Skeletal muscle tissue (tissue), 4 donors: ENCODE data around the gene SDHC. TPM values are rescaled to one million over a fixed set of nuclear protein-coding genes. Genes with fewer than 3 reads are reported as not detected.

ENCODE experiments used
- H3K27ac ChIP-seq: one replicate; pipeline ENCODE4 v1.7.0; 2013; ENCODE audit warnings: mild to moderate bottlenecking, low read depth, low read length, inconsistent platforms
- H3K27me3 ChIP-seq, 3 donors: one replicate each; pipeline ENCODE4 v1.7.0; 2013; ENCODE audit warnings: low read length in 3 of 3; ENCODE audit not compliant: control insufficient read depth in 3 of 3, insufficient read depth in 3 of 3
- H3K36me3 ChIP-seq, 3 donors: one replicate each; pipeline ENCODE4 v1.7.0; 2013; ENCODE audit warnings: low read length in 3 of 3; ENCODE audit not compliant: control insufficient read depth in 3 of 3, insufficient read depth in 3 of 3
- H3K4me1 ChIP-seq, 3 donors: one replicate each; pipeline ENCODE4 v1.7.0; 2013; ENCODE audit warnings: low read length in 3 of 3, mild to moderate bottlenecking in 3 of 3; ENCODE audit not compliant: control insufficient read depth in 3 of 3, insufficient read depth in 3 of 3
- H3K4me3 ChIP-seq, 3 donors: one replicate each; pipeline ENCODE4 v1.7.0; 2013; ENCODE audit warnings: low read length in 3 of 3
- H3K9ac ChIP-seq, 3 donors: one replicate each; pipeline ENCODE4 v1.7.0; 2013; ENCODE audit warnings: low read length in 3 of 3, mild to moderate bottlenecking in 3 of 3, moderate library complexity in 2 of 3, low read depth in 1 of 3
- H3K9me3 ChIP-seq, 3 donors: one replicate each; pipeline ENCODE4 v1.7.0; 2013; ENCODE audit warnings: low read length in 3 of 3; ENCODE audit not compliant: control insufficient read depth in 3 of 3
- total RNA-seq: library from RNA; depleted of rRNA; stranded (reverse); fragments of >200 nt; gene quantifications from one replicate; pipeline ENCODE4 v1.2.3, GENCODE V29; 2014
- donor health status: Osteomylitis.

The SDHC gene
- total RNA-seq, 1 donor from 2014 or later, result 18.3 TPM

DNA sequence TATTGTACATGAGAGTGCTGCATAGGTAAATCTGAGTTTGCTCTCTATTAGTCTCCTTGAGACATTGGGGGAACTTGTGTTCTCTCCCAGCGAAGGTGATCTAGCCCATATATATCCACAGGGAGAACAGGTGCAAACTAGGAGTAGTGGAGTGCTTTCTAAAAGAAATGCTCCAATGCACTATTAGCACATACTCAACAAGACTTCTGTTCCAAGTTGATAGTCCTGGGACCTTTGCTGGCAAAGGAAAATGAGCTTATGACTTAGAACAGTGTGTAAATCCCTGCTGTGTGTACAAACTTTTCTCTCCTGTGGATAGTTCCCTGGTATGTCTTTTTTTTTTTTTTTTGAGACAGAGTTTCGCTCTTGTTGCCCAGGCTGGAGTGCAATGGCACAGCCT lies 28.0 kb downstream of the SDHC start:
- Histone ChIP-seq H3K4me1 (peaks cover 0 to 6% (median 0%) of the 10 kb centered on the region in 3 donors), H3K9ac (no peak overlapping the region), H3K27ac (no peak overlapping the region), H3K27me3 (no peaks in the 10 kb centered on the region), H3K4me3 (no peak overlapping the region), H3K36me3 (peaks cover 7 to 28% (median 21%) of the 10 kb centered on the region in 3 donors), H3K9me3 (no peaks in the 10 kb centered on the region)

DNA sequence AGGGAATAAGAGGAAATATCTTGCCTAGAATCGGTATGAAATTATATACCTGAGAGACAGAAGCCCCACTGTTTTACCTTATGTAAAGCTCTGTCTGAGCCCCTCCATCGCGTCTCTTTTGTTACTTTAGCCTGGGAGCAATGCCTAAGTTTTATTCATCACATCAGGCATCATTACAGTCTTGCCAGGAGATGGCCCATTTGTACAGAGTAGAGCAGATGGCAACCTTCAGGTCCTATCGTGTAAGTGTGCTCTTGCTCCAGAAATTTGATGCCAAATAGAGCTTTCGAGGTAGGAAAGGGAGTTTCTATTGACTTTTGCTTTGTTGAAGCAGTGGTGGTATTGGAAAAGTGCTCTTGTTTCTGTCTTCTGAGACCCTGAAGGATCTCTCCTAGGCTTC lies 28.6 kb downstream of the SDHC start:
- peaks cover 7 to 28% (median 19%) of the 10 kb centered on the region in 3 donors for H3K36me3 ChIP-seq

DNA sequence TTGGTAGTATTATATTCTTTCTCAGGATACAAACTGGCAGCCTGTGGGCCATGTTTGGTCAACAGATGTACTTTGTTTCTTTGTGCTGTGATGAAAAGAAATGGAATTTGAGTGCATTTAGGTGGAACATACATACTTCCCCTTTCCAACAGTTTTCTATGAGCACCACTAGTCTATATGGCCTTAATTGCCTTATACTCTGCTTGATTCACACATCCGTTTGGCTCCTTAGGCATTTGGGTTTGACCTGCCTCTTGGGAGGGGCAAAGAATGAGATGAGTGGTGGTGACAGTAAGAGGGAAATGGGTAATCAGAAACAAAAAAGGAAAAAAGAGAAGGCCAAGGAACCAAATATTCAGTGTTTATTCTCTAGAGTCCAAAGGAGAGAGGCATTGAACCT lies 36.5 kb downstream of the SDHC start:
- Histone ChIP-seq H3K4me1 (no peaks in the 10 kb centered on the region), H3K27ac (no peak overlapping the region), H3K9ac (no peak overlapping the region), H3K27me3 (no peaks in the 10 kb centered on the region), H3K9me3 (no peaks in the 10 kb centered on the region), H3K36me3 (no peaks in the 10 kb centered on the region), H3K4me3 (no peak overlapping the region)

More for the DNA sequence above, 28.6 kb downstream of the SDHC start:
- peaks cover 0 to 6% (median 0%) of the 10 kb centered on the region in 3 donors for H3K4me1 ChIP-seq
- no peaks in the 10 kb centered on the region for H3K27me3 ChIP-seq
- H3K27ac ChIP-seq, result no peak overlapping the region
- H3K9ac ChIP-seq, result no peak overlapping the region
- H3K4me3 ChIP-seq, result no peak overlapping the region
- H3K9me3 ChIP-seq, result no peaks in the 10 kb centered on the region

DNA sequence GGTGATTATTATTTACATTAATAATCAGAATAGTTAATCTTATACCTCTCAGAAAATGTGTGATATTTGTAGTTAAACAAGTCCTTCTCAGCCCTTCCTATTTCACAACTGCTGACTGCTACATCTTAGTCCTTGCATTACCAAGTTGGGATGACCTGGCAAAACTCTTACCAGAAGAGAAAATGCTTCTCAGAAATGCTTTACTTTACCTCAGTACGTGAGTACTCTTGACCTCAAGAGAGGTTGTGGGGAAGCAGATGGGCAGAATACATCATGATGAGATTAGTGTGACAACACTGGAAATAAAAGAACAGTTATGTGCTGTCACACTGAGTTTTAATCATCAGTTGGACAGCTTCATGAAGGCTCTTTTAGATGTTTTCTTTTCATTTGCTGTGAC lies 37.3 kb downstream of the SDHC start:
- H3K4me1 ChIP-seq, result no peaks in the 10 kb centered on the region
- no peaks in the 10 kb centered on the region for H3K9me3 ChIP-seq
- no peaks in the 10 kb centered on the region for H3K27me3 ChIP-seq
- no peak overlapping the region for H3K27ac ChIP-seq
- no peak overlapping the region for H3K4me3 ChIP-seq
- no peak overlapping the region for H3K9ac ChIP-seq
- no peaks in the 10 kb centered on the region for H3K36me3 ChIP-seq

DNA sequence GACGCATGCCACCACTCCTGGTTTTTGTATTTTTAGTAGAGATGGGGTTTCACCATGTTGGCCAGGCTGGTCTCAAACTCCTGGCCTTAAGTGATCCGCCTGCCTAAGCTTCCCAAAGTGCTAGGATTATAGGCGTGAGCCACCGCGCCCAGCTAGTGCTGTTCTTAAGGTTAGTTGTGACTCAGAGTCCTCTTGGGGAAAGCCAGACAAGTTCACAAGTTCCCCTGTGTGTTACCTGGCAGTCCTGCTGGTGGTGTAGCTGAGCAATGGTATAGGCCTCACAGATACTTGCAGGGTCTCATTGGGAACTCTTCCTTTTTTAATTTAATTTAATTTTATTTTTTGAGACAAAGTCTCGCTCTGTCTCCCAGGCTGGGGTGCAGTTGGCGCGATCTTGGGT lies 42.9 kb downstream of the SDHC start:
- peaks cover 0 to 10% (median 5%) of the 10 kb centered on the region in 3 donors for H3K36me3 ChIP-seq
- H3K27ac ChIP-seq, result no peak overlapping the region
- no peak overlapping the region for H3K4me3 ChIP-seq
- no peaks in the 10 kb centered on the region for H3K9me3 ChIP-seq
- no peaks in the 10 kb centered on the region for H3K27me3 ChIP-seq
- no peaks in the 10 kb centered on the region for H3K4me1 ChIP-seq
- no peak overlapping the region for H3K9ac ChIP-seq

DNA sequence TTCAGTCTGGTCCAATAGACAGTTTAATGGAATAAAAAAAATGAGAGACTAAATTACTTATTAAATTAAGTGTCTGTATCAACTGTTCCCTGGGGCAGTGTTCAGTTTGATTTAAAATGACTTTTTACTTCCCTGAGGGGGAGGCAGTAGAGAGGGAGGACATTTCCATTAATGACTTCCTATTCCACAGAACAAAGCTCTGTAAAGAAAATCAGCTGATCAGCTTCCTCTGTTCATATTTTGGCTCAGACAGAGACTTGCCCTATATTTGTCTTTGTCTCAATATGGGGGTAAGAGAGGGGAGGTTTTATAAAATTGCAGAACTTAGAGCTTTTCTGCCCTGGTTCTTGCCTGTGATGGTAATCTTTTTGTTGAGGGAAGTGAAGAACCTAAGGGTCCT lies 45.1 kb downstream of the SDHC start:
- Histone ChIP-seq H3K9ac (no peak overlapping the region), H3K9me3 (no peaks in the 10 kb centered on the region), H3K27me3 (no peaks in the 10 kb centered on the region), H3K4me3 (no peak overlapping the region), H3K27ac (no peak overlapping the region), H3K4me1 (no peaks in the 10 kb centered on the region), H3K36me3 (peaks cover 0 to 15% (median 12%) of the 10 kb centered on the region in 3 donors)

DNA sequence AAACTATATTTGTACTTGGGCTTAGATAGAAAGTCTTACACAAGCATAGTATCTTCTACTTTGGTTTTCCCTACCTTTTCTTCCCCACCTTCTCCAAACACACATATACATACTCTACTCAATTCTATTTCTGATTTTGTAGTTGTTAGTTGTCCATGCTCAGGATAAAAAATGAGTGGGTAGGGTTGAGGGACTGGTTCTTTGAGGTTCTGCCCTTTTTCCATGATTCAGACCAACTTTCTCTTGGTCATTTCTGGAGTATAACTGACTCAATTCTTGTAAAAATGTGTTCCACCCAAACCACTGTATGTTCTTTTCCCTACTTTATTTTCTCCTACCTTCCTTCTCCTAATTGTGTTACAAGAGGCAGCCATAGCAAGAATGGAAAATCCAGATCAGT lies 50.2 kb downstream of the SDHC start:
- Histone ChIP-seq H3K9me3 (no peaks in the 10 kb centered on the region), H3K27me3 (no peaks in the 10 kb centered on the region), H3K4me3 (no peak overlapping the region), H3K9ac (no peak overlapping the region), H3K36me3 (peaks cover 13 to 16% (median 15%) of the 10 kb centered on the region in 3 donors), H3K4me1 (no peaks in the 10 kb centered on the region), H3K27ac (no peak overlapping the region)

DNA sequence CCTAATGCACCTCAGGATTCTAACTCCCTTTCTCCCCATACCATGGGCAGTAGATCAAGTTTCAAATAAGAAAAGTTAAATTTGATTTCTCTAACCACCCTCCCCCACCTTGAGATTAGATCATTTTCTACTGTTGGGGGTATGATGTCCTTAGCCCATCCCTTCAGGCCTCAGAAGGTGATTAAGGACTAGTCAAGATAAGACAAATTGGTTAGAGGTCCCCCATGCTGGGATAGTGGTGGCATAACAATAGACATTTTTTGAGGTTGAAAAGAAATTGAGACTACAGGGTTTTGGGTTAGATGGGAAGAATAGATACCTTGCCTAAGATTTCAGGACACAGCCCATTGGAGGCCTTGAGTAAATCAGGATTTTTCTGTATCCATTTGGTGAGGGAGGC lies 51.0 kb downstream of the SDHC start:
- Histone ChIP-seq H3K9me3 (no peaks in the 10 kb centered on the region), H3K36me3 (peaks cover 13 to 16% (median 13%) of the 10 kb centered on the region in 3 donors), H3K4me3 (no peak overlapping the region), H3K27me3 (no peaks in the 10 kb centered on the region), H3K4me1 (no peaks in the 10 kb centered on the region), H3K9ac (no peak overlapping the region), H3K27ac (no peak overlapping the region)

DNA sequence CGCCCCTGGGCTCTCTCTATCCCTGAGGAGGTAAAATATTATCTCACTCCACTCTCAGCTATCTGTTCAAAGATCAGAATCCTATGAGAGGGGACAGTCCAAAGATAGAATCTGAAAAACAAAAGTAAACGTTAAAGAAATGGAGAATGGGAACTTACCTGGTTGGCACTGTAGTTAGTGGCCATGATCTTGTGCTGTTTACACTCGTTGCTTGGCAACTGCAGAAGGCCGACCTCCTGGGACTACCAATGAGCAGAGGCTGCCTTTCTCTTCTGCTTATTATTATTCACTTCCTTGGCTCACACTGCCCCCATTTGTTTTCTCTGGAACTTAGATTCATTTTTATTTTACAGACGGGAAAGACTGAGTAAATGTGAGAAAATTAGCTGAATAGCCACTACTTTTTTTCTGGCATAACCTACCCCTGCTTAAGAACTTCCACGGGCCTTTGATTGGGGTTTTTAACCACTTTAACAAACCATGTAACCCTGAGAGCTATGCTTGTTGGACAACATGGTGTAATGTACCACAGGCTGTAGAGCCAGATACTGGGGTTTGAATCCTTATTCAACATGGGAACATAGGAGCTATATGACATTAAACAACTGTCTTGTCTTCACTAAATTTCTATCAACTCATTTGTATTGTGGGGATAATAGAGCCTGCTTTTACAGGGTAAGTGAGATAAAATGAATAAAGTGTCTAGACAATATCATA lies 53.7 kb downstream of the SDHC start, which contains the start of gene CFAP126:
Gene CFAP126, minus strand, starts transcription at position 193 of the 717 bp plus-strand sequence. Its CDS starts 8 bp downstream, at position 185.
- Histone ChIP-seq H3K9me3 (no peaks in the 10 kb centered on the region), H3K4me1 (no peaks in the 10 kb centered on the region), H3K4me3 (no peak within 1 kb of the TSS), H3K36me3 (peaks cover 13 to 14% (median 13%) of the 10 kb centered on the region in 3 donors), H3K27me3 (no peaks in the 10 kb centered on the region), H3K27ac (peak within 1 kb of the TSS; percentile 25), H3K9ac (no peak within 1 kb of the TSS)

DNA sequence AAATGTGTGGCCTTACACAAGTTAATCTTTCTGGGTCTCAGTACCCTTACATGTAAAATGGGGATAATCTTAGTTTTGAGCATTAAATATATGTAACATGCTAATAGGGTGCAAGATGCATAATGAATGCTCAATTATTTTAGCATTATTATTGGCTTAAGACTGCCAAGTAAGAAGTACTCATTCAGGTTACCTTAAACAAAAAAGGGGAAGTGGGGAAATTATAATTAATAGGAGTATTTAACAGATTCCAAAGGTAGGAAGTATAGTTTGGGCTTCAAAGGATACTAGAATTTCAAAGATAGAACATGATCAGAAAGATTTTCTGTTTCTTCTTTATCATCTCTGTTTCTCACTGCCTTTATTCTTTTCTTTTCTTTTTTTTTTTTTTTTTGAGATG lies 59.3 kb downstream of the SDHC start:
- H3K4me1 ChIP-seq, result no peaks in the 10 kb centered on the region
- H3K4me3 ChIP-seq, result no peak overlapping the region
- no peak overlapping the region for H3K9ac ChIP-seq
- no peaks in the 10 kb centered on the region for H3K27me3 ChIP-seq
- no peaks in the 10 kb centered on the region for H3K9me3 ChIP-seq
- H3K27ac ChIP-seq, result no peak overlapping the region
- no peaks in the 10 kb centered on the region for H3K36me3 ChIP-seq
